ENCODE data around the gene STAM. TPM values are rescaled to one million over a fixed set of nuclear protein-coding genes. Genes with fewer than 3 reads are reported as not detected.

The STAM gene
- polyA plus RNA-seq, 1 of the 3 experiments (the other 2 are of a cell fraction) = 19.1 TPM

DNA sequence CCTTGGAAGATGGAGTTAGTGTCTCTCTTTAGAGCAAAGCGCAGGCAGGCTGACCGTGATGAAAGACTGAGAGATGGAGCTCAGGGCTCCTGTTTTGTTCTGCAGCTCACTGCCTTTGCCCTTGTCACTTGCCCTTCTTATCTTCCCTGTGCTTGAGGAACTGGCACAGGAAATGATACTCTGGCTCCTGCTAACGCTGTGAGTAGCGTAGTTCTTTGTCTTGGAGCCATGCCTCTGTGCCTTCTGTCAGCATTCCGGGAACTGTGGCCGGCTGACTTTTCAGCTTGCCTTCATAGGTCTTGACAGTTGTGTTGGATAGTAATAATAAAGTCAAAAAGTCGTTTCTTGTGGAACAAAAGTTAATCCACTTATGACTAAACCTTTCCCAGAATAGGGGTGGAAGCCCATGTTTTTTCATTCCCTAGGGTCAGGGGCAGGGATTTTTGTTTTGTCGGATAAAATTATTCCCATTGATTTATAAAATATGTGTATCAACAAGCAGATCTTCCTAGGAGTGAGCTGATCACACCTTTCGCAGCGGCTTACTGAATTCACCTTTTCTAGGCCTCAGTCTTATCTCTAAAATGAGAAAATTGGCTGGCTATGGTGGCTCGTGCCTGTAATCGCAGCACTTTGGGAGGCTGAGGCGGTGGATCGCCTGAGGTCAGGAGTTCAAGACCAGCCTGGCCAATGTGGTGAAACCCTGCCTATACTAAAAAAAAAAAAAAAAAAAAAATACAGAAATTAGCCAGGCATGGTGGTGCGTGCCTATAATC, 91.4 kb downstream of the STAM start:
- TF ChIP-seq TAF1 (IDR thresholded peaks at IDR 0.05; ENCODE audit: borderline replicate concordance, low read depth, low read length) (no peak), RAD21 (IDR thresholded peaks at IDR 0.05; ENCODE audit: low read length) (no peak), EP300 (IDR thresholded peaks at IDR 0.05; ENCODE audit: borderline replicate concordance in 1 of 2, low read depth in 1 of 2, low read length in 1 of 2) (no peak)
- Histone ChIP-seq H3K79me2 (ENCODE audit: insufficient read depth) (no peaks in the 10 kb centered on the region), H3F3A (replicated peaks; ENCODE audit: insufficient read depth) (no peaks in the 10 kb centered on the region), H3K9me3 (no peaks in the 10 kb centered on the region), H3K4me1 (ENCODE audit: control insufficient read depth in 1 of 2, insufficient read depth in 2 of 2, low read depth in 1 of 2, low read length in 1 of 2) (no peaks in the 10 kb centered on the region), H3K27ac (ENCODE audit: low read depth in 2 of 2, low read length in 1 of 2) (no peak overlapping the region), H3K9ac (no peak overlapping the region), H4K20me1 (ENCODE audit: insufficient read depth) (no peaks in the 10 kb centered on the region), H3K36me3 (replicated peaks in 1 of 2; ENCODE audit: control insufficient read depth in 1 of 2, insufficient read depth in 2 of 2, low read length in 1 of 2) (no peaks in the 10 kb centered on the region), H3K4me2 (no peak overlapping the region), H2AFZ (ENCODE audit: low read depth) (no peak overlapping the region), H3K4me3 (ENCODE audit: low read depth in 2 of 2, low read length in 1 of 2) (no peak overlapping the region), H3K27me3 (ENCODE audit: insufficient read depth) (no peaks in the 10 kb centered on the region), H3K9me2 (no peaks in the 10 kb centered on the region)
- POLR2A ChIA-PET = interaction anchor here (0.6 kb wide), 1 partner anchor 12 kb away, joined by 3 read pairs; no protein-coding TSS in a partner anchor
- CTCF ChIA-PET = interaction anchor here (0.6 to 2.7 kb wide), 4 partner anchors 10 to 127 kb away, joined by 3 to 9 read pairs (median 4); no protein-coding TSS in a partner anchor
- 91% methylated on average over 15 of the region's 15 CpGs for WGBS (ENCODE audit: low lambda C conversion rate)
- DNase-seq = no peak

GRCh38 chr10:17736223-17736622, 92.3 kb downstream of the STAM start:
- Histone ChIP-seq H3K36me3 (replicated peaks in 1 of 2; ENCODE audit: control insufficient read depth in 1 of 2, insufficient read depth in 2 of 2, low read length in 1 of 2) (no peaks in the 10 kb centered on the region), H2AFZ (ENCODE audit: low read depth) (no peak overlapping the region), H3K79me2 (ENCODE audit: insufficient read depth) (no peaks in the 10 kb centered on the region), H3K4me1 (ENCODE audit: control insufficient read depth in 1 of 2, insufficient read depth in 2 of 2, low read depth in 1 of 2, low read length in 1 of 2) (no peaks in the 10 kb centered on the region), H3K4me2 (no peak overlapping the region), H3K9me3 (no peaks in the 10 kb centered on the region), H3K27ac (ENCODE audit: low read depth in 2 of 2, low read length in 1 of 2) (no peak overlapping the region), H4K20me1 (ENCODE audit: insufficient read depth) (no peaks in the 10 kb centered on the region), H3K9me2 (no peaks in the 10 kb centered on the region), H3K4me3 (ENCODE audit: low read depth in 2 of 2, low read length in 1 of 2) (no peak overlapping the region), H3F3A (replicated peaks; ENCODE audit: insufficient read depth) (no peaks in the 10 kb centered on the region), H3K27me3 (ENCODE audit: insufficient read depth) (no peaks in the 10 kb centered on the region), H3K9ac (no peak overlapping the region)
- CTCF ChIA-PET = interaction anchor here (0.8 to 2.7 kb wide), 16 partner anchors 9 to 502 kb away, joined by 3 to 10 read pairs (median 4); no protein-coding TSS in a partner anchor
- WGBS (ENCODE audit: low lambda C conversion rate) = 100% methylated on average over 1 of the region's 2 CpGs
- TF ChIP-seq YY1 (IDR thresholded peaks at IDR 0.05; ENCODE audit: low read depth) (no peak), EZH2phosphoT487 (IDR thresholded peaks at IDR 0.05; ENCODE audit: borderline replicate concordance, low read depth) (no peak), CHD2 (IDR thresholded peaks at IDR 0.05; ENCODE audit: low read length, partially characterized antibody) (no peak), IRF3 (IDR thresholded peaks at IDR 0.05; ENCODE audit: low read depth, low read length) (no peak), GABPA (IDR thresholded peaks at IDR 0.05; ENCODE audit: low read depth) (no peak), MEF2A (IDR thresholded peaks at IDR 0.05; ENCODE audit: borderline replicate concordance, low read depth) (no peak)
- POLR2A ChIA-PET = no interaction called here
- no peak for DNase-seq

Data from SK-N-SH (cell line).